Muscle of arm (tissue), 12 donors: ENCODE data around the gene KDM2B. TPM values are rescaled to one million over a fixed set of nuclear protein-coding genes. Genes with fewer than 3 reads are reported as not detected.

Source experiments
- DNase-seq: peaks from one replicate; pipeline ENCODE4 v3.0.0-alpha.2; 2013
- polyA plus RNA-seq, 12 donors: library from polyadenylated mRNA; unstranded; fragments of 120-200 nt; gene quantifications; one replicate each; pipeline ENCODE4 v1.2.1, GENCODE V29; 2013; ENCODE audit not compliant: insufficient read length in 12 of 12

Gene KDM2B
- polyA plus RNA-seq, 12 donors = 14.0 to 39.3 (median 24.8) TPM; not detected in 1

DNA sequence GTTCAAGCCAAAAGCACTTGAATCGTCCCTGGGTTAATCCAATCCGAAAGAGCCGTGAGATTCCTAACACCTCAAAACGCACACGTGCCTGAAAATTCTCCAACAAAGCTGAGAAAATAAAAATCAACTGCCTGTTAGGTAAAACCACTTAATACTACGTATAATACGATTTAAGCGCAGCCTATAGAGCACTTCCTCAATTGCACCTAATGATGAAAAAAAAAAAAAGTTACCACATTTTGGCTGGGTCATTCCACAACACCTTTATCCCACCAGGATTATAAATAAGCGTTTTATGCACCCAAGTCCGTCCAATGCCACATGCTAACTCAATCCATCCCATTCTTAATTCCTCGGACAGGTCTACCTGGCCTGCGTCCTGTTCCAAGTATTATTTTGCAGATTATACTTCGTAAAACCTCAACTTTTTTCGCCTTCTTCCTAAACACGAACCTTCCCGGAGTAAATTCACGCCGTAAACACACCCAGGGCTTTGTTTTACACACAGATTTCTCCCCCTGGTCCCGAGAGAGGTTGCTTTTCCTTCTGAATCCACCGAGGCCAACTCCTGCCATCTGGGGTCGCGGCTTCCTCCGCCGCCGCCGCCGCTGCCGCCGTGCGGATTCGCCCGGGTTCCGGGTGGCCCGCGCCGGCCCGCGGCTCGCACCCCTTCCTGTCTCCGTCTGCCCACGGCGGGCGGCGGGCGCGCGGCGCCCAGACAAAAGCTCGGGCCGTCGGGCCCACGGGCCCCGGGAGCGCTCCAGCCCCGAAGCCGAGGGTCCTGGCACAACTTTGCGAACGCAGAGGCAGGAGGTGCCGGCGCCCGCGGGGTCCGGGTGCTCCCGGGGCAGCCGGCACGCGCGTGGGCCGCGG, 114.7 kb downstream of the KDM2B start:
- no peak for DNase-seq

DNA sequence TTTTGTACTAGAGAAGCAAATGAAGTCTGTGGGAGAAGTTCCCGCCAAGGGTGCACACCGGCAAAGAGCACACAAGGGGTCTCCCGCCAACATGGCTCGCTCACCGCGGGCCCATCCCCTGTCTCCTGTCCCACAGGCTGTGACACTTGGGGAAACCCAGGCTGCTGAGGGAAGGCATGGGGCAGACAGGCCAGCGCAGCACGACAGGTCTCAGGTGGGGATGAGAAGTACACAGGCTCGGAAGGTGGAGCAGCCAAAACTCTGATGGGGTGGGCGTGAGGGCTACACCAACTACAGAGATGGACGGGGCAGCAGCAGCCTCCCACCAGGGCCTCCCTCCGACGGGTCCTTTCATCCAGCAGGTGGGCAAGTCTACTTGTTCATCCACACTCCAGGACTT, 116.5 kb downstream of the KDM2B start:
- no peak for DNase-seq

DNA sequence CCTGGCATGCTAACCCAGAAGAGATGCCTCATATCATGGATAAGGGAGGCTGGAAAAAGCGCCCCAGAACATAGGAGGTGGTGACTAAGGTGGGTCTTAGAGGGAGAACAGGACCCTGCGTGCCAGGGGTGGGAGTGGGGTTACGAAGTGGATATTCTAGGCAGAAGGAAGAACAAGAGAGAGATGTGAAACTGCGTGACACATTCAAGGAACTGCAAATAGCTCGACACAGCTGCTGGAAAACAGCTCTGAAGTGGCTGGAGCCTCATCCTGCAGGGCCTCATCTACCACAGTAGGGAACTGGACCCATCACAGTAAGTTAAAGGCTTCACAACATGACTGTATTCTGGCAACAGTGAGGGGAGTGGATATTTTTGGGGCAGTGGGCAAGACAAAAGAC, 119.8 kb downstream of the KDM2B start:
- DNase-seq = no peak

DNA sequence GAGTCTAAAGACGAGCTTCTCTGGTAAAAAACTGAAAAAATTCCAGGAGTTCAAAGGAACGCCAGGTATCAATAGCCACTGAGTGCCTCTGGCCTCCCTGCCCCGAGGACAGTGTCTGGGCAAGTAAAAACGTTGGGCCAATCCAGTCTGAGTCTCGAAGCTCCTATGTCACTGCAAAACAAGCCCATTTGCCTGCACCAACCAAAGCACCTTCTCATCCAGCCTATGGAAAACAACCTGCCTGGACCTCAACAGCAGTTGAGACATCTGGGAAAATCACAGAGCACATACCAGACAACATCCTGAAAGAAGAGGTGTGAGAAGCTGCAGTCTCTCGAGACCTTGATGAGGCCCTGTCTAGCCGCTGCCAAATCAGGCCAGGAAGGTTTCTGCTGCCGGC, 124.3 kb downstream of the KDM2B start:
- no peak for DNase-seq

DNA sequence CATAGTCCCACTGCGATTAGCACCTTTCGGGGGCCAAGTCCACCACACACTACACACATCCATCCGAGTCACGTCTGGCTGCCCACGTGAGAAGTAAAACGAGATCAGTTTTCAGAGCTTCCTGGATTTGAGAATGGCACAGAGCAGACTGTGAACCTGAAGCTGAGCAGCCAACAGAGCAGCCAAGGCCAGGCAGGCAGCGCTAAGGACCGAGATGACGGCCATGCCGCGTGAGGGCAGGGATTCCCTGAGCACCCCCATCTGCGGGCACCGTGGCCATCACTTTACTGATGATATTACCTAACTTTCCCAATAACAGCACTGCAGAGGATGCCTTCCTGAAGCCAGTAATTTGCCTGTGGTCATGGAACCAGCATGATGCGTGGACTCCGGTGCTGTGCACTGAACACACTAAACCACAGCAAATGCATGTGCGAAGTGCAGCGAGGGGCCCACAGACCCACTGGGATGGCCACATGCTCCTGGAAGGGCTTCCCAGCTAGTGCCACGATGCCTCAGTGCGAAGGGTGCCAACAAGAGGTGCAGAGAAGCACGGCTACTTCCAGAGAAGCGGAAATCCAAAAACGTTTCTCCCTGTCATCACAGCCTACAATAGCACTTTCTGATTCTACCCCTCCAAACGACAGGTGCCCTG, 124.9 kb downstream of the KDM2B start:
- DNase-seq = no peak

DNA sequence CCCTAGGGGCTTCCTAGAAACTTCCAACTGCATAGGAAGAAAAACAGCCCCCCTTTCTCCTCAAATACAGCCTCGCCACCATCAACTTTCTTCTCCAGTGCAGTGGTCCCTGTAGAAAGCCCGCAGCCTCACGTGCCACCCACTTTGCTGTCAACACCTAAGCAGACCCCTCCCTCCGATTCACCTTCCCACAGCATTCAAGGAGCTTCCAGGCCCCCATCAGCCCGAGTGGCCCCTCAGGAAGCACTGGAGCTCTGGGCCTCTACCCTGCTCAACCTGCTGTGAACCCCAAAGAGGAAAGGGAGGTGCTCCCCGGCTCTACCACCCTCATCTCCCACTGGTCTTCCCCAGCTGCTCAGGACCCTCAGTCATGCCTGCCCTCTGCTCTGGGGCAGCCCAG, 125.9 kb downstream of the KDM2B start:
- DNase-seq = no peak

DNA sequence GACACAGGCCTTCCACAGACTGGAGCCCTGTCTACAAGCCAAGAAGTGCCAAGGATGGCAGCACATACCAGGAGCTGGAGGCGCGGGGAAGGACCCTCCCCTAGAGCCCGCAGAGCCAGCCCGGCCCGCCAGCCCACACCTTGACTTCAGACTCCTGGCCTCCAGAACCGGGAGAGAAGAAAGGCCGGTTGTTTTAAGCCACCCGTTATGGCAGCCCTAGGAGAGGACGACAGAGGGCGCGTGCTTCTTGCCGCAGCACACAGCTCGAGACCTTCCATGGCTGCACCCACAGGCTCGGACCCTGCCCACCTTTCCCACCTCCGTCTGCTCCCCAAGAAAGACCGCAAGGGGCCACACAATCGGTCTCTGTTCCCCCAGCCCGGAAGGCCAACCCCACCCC, 127.2 kb downstream of the KDM2B start:
- no peak for DNase-seq

DNA sequence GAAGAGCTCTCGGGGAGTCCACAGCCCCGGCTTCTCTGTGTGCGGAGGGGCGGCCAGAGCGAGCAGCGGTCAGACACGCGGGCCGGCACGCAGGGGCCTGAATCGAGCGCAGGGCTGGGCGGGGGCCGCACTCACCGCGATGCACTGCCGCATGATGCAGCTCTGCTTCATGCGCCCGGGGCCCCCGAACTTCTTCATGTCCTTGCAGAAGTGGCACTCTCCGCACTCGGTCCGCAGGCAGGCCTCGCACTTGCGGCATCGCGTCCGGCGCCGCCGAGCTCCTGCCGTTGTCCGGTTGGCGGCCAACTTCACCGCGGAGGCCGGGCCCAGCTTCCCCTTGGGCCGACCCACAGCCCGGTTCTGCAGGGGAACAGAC, 127.8 kb downstream of the KDM2B start:
- DNase-seq = no peak

DNA sequence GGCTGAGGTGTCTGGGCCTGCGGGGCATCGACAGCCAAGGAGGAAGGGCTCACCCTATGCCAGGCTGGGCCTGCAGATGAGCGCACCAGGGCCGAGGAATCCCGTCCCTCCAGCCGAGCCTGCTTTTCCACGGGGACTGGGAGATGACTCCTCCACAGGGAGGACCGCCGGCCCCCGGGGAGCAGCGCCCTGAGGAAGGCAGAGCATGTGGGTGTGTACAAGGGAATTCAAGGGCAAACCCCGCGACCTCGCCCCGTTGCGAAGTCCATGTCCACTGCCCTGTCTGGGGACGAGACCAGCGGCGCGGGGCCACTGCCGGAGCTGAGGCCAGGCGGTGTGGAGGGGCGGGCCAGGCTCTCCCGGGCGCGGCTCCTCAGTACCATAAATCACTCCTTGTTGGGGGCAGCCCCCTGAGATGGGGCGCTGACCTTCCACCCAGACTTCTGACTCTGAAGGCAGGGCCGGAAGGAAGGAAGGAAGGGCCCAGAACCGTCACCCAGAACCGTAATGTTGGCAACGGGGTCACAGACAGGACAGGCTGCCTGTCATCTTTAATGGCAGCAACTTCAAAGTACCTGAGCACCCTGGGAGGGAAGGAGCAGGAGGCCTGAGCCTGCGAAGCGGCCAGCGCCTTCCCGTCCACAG, 128.4 kb downstream of the KDM2B start:
- no peak for DNase-seq

DNA sequence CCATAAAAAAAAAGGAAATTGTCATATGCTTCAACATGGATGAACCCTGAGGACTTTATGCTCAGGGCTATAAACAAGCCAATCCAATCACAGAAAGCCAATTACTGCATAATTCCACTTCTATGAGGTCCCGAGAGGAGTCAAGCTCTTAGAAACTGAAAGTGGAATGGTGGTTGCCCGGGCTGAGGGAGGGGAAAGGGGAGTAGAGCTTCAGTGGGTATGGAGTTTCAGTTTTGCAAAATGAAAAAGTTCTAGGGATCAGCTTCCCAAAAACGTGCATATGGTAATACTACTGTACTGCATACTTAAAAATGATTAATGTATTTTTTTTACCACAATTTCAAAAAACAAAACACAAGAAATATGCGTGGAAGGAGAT, 128.9 kb downstream of the KDM2B start:
- no peak for DNase-seq

DNA sequence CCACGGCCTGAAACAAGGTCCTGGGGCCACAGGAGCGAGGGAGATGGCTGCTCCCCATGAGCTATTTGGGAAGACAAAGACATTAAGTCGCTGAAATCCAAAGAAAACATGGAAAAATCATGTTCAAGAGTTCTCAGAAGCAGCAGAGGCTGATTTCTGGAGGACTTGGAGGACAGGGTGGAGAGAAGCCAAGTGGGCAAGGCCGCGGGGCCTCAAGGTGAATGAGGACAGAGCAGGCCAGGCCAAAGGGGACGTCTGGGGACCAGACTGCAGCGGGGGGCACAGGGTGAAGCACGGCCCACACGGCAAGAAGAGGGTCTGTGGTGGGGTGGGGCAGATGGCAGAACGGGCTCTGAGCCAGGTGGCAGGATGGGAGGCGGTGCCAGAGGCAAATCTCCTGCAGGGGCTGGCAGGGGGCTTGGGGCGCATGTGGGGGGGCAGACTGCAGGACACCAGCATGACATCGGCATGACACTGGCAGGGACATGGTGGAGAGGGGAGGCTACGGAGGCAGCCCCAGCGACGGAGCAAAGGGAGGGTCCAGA, 132.0 kb downstream of the KDM2B start:
- DNase-seq = no peak

DNA sequence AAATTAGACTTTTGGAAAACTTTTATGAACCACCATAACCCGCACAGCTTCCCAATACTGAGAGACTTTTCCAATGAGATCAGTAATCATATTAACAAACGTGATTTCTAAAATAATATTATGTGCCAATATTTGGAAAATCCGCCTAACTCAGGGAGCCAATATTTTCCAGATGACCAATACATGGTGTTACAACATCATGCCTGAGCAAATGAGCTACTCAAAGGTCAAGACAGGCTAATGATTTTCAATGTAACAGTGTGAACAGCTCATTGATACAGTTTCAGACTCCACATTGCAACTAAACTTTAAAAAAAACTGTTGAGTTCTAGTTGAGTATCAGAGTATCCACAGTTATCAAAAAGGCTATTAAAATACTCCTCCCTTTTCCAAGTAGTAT, 134.1 kb downstream of the KDM2B start:
- no peak for DNase-seq

DNA sequence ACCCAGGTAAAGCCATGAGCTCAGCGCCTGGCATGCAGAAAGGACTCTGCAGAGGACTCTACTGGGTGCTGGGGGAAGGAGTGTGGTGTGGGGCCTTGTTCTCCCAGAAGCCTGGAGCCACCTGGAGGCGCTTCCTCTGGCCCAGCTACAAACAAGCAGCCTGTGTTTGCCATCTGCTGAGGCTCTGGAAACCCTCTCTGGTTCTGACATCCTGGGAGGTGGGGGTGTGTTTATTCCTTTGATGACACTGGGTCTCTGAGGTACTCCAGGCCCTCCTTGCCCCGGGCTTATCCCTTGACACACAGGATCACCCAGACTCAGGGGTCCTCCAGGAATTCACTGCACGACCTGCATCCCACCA, 136.0 kb downstream of the KDM2B start:
- no peak for DNase-seq

DNA sequence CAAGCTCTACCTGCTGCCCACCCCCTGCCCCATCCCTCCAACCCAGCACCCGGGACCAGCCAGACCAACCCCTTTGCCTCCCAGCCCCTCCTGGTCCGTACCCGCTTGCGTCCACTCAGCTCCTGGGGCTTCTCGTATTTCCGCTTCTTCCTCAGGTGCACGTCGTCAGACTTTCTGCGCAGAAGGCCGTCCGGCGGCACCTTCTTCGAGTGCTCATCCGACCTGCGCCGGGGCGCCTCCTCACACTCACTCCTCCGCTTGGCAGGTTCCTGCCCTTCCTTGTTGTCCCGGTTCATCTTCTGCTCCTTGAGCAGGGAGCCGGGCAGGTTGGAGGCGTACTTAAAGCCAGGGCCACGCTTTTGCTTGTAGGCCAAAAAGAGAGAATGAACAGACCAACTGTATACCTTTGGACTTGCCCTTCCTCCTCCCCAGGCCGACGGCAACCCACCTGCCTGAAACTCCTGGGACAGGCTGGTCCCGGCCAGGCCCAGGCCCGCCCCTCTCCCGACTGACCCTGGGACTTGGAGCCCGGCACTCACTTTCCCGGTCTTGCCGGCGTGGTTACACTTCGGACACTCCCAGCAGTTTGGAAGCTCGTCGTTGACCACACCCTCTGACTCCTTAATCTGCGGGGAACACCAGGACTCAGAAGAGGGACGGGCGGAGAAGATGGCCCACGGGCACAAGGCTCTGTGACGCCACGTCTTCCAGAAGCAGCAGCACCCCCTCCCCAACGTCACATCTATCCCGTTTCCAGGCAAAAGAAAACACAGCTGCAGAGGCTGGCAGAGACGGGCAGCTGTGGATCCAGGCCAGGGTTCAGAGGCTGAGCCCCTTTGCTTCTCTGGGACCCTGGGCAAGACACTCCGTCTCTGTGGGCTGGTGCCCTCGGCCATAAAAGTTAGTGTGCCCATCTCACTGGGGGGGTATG, 136.6 kb downstream of the KDM2B start:
- DNase-seq = no peak

DNA sequence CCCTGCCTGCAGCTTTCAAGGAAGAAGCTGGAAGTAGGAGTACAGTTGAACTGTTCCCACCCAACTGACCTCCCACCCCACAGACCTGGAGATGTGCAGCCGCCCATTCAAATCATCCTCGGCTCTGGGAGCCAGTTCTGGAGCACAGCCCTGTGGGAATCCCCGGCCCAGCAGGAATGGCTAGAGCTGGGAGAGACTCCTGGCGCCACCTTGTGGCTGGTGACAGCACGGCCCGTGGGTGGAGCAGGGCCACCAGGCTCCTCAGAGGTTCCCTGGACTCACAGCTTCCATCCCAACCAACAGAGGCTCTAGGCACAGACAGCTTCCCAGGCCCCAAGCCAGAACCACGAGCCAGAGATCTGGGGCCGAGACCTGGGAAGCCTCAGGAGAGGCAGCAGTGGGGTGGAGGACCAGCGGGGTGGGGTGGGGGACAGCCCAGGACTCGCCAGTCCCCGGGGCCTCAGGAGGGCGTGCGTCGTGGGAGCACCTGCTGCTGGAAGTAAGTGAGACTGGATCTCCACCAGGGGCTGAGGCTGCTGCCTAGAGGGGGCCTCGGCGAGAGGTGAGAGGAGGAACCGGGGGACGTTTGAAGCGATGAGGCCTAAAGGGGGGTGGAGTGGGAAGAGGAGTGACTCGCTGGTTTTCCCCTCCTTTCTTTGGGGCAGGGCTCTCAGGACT, 137.5 kb downstream of the KDM2B start:
- DNase-seq = peak; percentile 61

DNA sequence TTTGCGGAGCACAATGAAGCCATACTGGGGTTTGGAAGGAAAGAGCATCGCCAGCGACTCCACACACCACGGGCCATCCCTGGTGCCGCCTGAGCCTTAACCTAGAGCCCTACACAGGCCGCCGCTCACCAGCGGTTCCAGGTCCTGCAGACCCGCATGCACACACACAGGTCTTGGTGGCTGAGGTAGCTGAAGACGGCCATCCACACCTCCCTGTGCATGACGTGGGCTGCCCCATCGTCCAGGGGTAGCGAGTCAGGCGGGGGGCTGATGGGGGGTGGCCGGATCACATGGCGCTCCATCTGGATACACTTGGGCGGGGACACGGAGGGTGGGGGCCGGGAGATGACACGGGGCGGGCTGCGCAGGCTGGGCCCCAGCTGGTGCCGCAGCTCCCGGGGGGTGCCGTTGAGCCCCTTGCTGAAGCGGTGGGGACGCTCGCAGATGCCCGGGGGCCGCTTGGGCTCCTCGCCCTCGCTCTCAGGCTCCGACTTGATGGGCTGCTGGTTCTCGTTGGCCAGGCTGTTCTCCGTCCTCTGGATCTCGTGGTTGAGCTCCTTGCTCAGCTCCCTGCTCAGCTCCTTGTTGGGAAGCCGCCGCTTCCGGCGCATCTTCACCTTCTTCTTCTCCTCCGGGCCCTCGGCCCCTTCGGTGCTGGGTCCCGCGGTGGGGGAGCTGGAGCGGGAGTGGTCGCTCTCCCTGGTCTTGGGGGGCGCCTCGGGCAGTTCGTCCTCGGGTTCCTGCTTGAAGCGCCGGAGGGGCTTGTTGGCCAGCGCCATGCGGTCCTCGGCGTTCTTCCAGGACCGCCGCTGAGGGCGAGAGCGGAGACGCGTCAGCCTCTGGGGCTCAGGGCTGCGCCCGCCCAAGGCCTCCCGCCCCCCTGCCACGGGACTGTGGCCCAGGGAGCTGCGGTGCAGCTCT, 138.5 kb downstream of the KDM2B start:
- no peak for DNase-seq

DNA sequence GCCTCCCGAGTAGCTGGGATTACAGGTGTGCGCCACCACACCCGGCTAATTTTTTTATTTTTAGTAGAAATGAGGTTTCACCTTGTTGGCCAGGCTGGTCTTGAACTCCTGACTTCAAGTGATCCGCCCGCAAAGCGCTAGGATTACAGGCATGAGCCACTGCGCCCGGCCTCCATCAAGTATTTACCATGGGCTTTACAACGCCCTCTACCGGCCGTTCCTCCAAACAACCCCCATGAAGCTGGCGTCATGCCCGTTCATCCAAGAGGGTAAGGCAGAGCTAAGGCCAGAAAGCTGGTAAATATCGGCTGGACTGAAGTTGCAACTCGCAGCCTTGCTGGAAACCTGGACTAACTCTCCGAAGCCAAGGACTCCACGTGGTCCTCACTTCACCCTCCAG, 139.3 kb downstream of the KDM2B start:
- DNase-seq = no peak

DNA sequence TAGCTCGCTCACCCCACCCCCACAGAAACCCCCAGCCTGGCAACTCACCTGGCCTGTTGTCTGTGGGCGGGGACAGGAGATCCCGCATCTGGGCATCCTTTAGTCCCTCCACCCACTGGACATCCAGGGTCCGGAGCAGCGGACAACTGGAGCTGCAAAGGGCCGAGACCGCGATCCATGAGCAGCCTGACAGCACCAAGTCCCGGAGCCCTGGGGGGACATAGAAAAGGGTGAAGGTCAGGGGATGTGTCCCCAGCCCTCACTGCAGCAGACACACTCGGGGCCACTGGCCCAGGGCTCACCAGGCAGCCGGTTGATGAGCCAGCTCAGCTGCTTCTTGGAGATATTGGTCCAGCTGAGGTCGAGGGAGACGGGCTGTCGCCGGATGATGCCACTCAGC, 140.1 kb downstream of the KDM2B start:
- no peak for DNase-seq

DNA sequence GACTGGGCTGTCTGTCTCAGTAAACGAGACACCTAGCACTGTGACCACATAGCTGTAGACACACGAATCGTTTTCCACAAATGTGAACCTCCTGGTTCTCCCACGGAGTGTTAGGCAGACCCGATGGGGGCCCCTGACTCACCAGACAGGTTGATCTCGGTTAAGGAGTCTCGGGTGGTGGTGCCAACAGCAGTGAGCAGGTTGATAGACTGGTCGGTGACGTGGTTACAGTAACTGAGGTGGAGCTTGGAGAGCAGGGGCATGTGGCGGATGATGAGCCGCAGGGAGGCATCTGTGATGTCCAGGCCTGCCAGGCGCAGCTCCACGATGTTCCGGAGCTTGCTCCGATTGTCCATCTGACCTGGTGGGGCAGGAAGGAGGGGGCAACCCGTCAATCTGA, 141.1 kb downstream of the KDM2B start:
- no peak for DNase-seq

DNA sequence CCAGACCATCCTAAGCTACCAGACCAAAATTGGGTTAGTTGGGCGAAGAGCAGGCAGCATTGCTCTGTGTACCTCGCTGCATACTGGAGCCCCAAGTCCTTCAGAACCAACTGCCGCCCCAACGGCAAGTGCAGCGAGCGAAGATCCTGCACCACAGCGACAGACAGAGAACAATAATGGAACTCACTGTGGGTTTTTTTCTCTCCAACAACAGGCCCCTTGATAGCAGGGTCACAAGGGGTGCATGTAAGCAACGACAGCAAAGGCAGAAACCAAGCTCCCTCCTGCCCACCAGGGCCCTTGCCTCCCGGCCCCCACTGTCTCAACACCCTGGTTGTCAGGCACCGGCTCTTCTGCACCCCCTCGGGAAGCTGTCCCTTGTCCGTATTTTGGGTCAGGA, 141.9 kb downstream of the KDM2B start:
- no peak for DNase-seq
